PC-9 (cell line): ENCODE data around the gene MCAT. TPM values are rescaled to one million over a fixed set of nuclear protein-coding genes. Genes with fewer than 3 reads are reported as not detected.

Source experiments
- Bru-seq: library from RNA; stranded (reverse); fragments of 400-500 nt; gene quantifications from one replicate; lab custom pipeline; 2021; lab: Mats Ljungman, UMichigan
- BruChase-seq, 2 experiments: library from RNA; stranded (reverse); fragments of 400-500 nt; gene quantifications; one replicate each; lab custom pipeline; 2021; lab: Mats Ljungman, UMichigan
- BruUV-seq: library from RNA; stranded (reverse); fragments of 400-500 nt; replicated peaks from 2 replicates; lab custom pipeline; 2021; lab: Mats Ljungman, UMichigan
- CTCF ChIA-PET: fragments of 300-600 bp; sonication (Branson Sonifier 250); formaldehyde crosslinking; loops from one replicate; lab custom pipeline; 2022; ENCODE audit warnings: antibody characterized with exemption; lab: Charles Lee
- POLR2A ChIA-PET: fragments of 300-600 bp; sonication (Branson Sonifier 250); formaldehyde crosslinking; loops from one replicate; lab custom pipeline; 2022; ENCODE audit warnings: antibody characterized with exemption; ENCODE audit not compliant: unreplicated experiment; lab: Charles Lee
- DNase-seq, 2 experiments: peaks; one replicate each; pipeline versions ENCODE4 v3.0.0 to v3.0.0-alpha.2; 2015 to 2022; ENCODE audit warnings: mixed read lengths in 1 of 2
- H2AFZ ChIP-seq: fragments of 200-600 bp; sonication (generic); 2 replicates; pipeline ENCODE4 v1.8.1; 2017; ENCODE audit warnings: antibody characterized with exemption
- H3F3A ChIP-seq: fragments of 200-600 bp; sonication (generic); 2 replicates; pipeline ENCODE4 v1.8.1; 2017; ENCODE audit warnings: antibody characterized with exemption, mild to moderate bottlenecking, low read depth; ENCODE audit not compliant: insufficient read depth
- H3K27ac ChIP-seq: fragments of 200-600 bp; sonication (generic); 2 replicates; pipeline ENCODE4 v1.6.1; 2016; ENCODE audit warnings: mixed run types
- H3K27me3 ChIP-seq: fragments of 200-600 bp; sonication (generic); 2 replicates; pipeline ENCODE4 v1.6.1; 2016; ENCODE audit warnings: low read depth, mixed run types; ENCODE audit not compliant: insufficient read depth
- H3K36me3 ChIP-seq: fragments of 200-600 bp; sonication (generic); 2 replicates; pipeline ENCODE4 v1.6.1; 2016; ENCODE audit warnings: low read depth, mixed run types
- H3K4me1 ChIP-seq: fragments of 200-600 bp; sonication (generic); replicated peaks from 2 replicates; pipeline ENCODE4 v1.6.1; 2016; ENCODE audit warnings: mixed run types; ENCODE audit not compliant: insufficient read depth
- H3K4me2 ChIP-seq: fragments of 200-600 bp; sonication (generic); 2 replicates; pipeline ENCODE4 v1.6.1; 2017; ENCODE audit warnings: mixed run types
- H3K4me3 ChIP-seq: fragments of 200-600 bp; sonication (generic); 2 replicates; pipeline ENCODE4 v1.6.1; 2016; ENCODE audit warnings: mixed run types
- H3K79me2 ChIP-seq: fragments of 200-600 bp; sonication (generic); 2 replicates; pipeline ENCODE4 v1.6.1; 2017; ENCODE audit warnings: low read depth, mixed run types
- H3K9me2 ChIP-seq: fragments of 200-600 bp; sonication (generic); 2 replicates; pipeline ENCODE4 v1.8.1; 2017; ENCODE audit warnings: mild to moderate bottlenecking; ENCODE audit not compliant: insufficient read depth
- H3K9me3 ChIP-seq: fragments of 200-600 bp; sonication (generic); 2 replicates; pipeline ENCODE4 v1.8.1; 2016; ENCODE audit warnings: low read depth; ENCODE audit not compliant: insufficient read depth
- H4K20me1 ChIP-seq: fragments of 200-600 bp; sonication (generic); 2 replicates; pipeline ENCODE4 v1.8.1; 2017; ENCODE audit not compliant: insufficient read depth
- CTCF ChIP-seq: fragments of 200-600 bp; sonication (generic); conservative IDR thresholded peaks from 2 replicates; pipeline ENCODE4 v1.6.1; 2017; ENCODE audit warnings: mixed run types, antibody characterized with exemption, mild to moderate bottlenecking, moderate library complexity
- EZH2 ChIP-seq: fragments of 200-600 bp; sonication (generic); IDR thresholded peaks from 2 replicates; pipeline ENCODE4 v1.8.0; 2017; ENCODE audit warnings: antibody characterized with exemption, low read depth
- intact Hi-C: fragments of 100-400 bp; cut with micrococcal nuclease; formaldehyde crosslinking; loops from one replicate; pipeline ENCODE4 v1.10.0; 2022; ENCODE audit not compliant: unreplicated experiment
- long read RNA-seq: library from polyadenylated mRNA; stranded (forward); transcript quantifications from one replicate; pipeline ENCODE4 v2.0.0, GENCODE V29; 2022
- total RNA-seq: library from RNA; stranded (reverse); gene quantifications from 2 replicates; pipeline ENCODE4 v1.2.3, GENCODE V29; 2021

The MCAT gene
- 31.4 and 35.5 TPM in 2 replicates for total RNA-seq
- Bru-seq, nascent RNA = percentile 68 among the genes with signal in this experiment
- BruChase-seq, experiment 1, labeled RNA remaining after a 2-hour chase = percentile 64 among the genes with signal in this experiment
- percentile 77 among the genes with signal in this experiment for BruChase-seq, experiment 2, labeled RNA remaining after a 6-hour chase
- long read RNA-seq, transcript MCAT-202 (3 exons, 1,134 nt) = minor isoform, 9 of 68 reads
- long read RNA-seq, transcript MCAT-201 (4 exons, 2,056 nt) = major isoform, 48 of 68 reads
- long read RNA-seq, partial matches to known transcripts = 1 of 68 reads
- long read RNA-seq, other reads (novel, unspliced or antisense) = 10 of 68 reads

DNA sequence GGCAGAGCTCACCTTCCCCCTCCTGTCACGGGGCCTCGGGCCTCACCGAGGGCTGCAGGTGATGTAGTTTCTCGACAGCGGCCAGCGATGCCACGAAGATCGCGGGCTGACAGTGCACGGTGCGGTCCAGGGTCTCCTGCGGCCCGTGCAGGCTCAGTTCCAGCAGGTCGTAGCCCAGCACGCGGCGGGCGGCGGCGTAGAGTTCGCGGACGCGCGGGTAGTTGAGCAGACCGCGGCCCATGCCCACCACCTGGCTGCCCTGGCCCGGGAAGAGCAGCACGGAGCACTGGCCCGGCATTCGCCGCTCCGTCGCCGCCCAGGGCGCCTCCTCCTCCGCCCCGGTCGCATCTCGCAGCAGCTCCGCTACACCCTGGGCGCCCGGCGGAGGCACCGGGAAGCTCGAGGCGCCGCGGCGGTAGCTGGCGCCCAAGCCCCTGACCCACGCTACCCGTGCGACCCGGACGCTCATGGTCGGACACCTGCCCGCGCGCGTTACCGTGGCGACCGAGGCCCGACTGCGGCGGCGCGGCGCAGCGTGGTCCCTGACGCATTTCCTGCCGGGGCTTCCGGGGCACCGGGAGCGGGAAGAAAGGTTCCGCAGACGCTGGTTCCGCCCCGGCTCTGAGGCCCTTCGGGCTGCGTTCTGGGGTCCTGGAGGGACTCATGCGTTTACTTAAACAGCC, at the start of gene MCAT:
MCAT (minus strand) TSS at position 519 of the 683 bp plus-strand sequence; CDS start at position 469, 50 bp downstream.
- Histone ChIP-seq H3K4me3 (peak within 1 kb of the TSS; percentile 82), H3K9me2 (no peaks in the 10 kb centered on the region), H3K36me3 (peaks cover 25% of the 10 kb centered on the region), H3K9me3 (no peaks in the 10 kb centered on the region), H2AFZ (peak within 1 kb of the TSS; percentile 93), H3K27ac (peak within 1 kb of the TSS; percentile 35), H3K4me2 (peak within 1 kb of the TSS; percentile 80), H3F3A (peaks cover 17% of the 10 kb centered on the region), H3K4me1 (peaks cover 19% of the 10 kb centered on the region), H3K27me3 (no peaks in the 10 kb centered on the region), H3K79me2 (peaks cover 43% of the 10 kb centered on the region), H4K20me1 (peaks cover 9% of the 10 kb centered on the region; the same call in 1 of the 2 replicates)
- TF ChIP-seq CTCF (no peak), EZH2 (no peak)
- intact Hi-C loops = no loop called here
- ChIA-PET CTCF (no interaction called here), POLR2A (no interaction called here)
- TSS peak; percentile 28 for BruUV-seq
- DNase-seq = peak; percentile 67 to 78

GRCh38 chr22:43191831-43192230, 48.6 kb upstream of the MCAT start:
- peaks cover 6% of the 10 kb centered on the region; the same call in 1 of the 2 replicates for H3K4me1 ChIP-seq
- BruUV-seq = no TSS peak
- H3K9me3 ChIP-seq = no peaks in the 10 kb centered on the region
- no peaks in the 10 kb centered on the region for H3K79me2 ChIP-seq
- H3K9me2 ChIP-seq = no peaks in the 10 kb centered on the region
- no peak overlapping the region for H2AFZ ChIP-seq
- H3K27me3 ChIP-seq = no peaks in the 10 kb centered on the region
- intact Hi-C loops = no loop called here
- TF ChIP-seq EZH2 = no peak
- no peak for TF ChIP-seq CTCF
- H4K20me1 ChIP-seq = no peaks in the 10 kb centered on the region
- H3K36me3 ChIP-seq = no peaks in the 10 kb centered on the region
- peaks cover 19% of the 10 kb centered on the region for H3F3A ChIP-seq
- no peak for DNase-seq
- no peak overlapping the region for H3K4me3 ChIP-seq
- POLR2A ChIA-PET = no interaction called here
- no peak overlapping the region for H3K4me2 ChIP-seq
- no peak overlapping the region for H3K27ac ChIP-seq
- CTCF ChIA-PET = no interaction called here

GRCh38 chr22:43188829-43189545, 45.8 kb upstream of the MCAT start:
- peaks cover 24% of the 10 kb centered on the region for H3K79me2 ChIP-seq
- H3F3A ChIP-seq = peaks cover 35% of the 10 kb centered on the region
- intact Hi-C loops = loop anchor here (5.0 kb wide), 1 partner anchor 37 kb away; the partner anchor contains the start of gene TSPO
- no peaks in the 10 kb centered on the region for H3K9me2 ChIP-seq
- H3K36me3 ChIP-seq = no peaks in the 10 kb centered on the region
- H2AFZ ChIP-seq = no peak overlapping the region
- no peak for DNase-seq
- TF ChIP-seq EZH2 = no peak
- TF ChIP-seq CTCF = no peak
- CTCF ChIA-PET = interaction anchor here (0.7 kb wide), 1 partner anchor 23 kb away, joined by 3 read pairs; no protein-coding TSS in a partner anchor
- H4K20me1 ChIP-seq = no peaks in the 10 kb centered on the region
- H3K27me3 ChIP-seq = no peaks in the 10 kb centered on the region
- POLR2A ChIA-PET = no interaction called here
- no peak overlapping the region for H3K27ac ChIP-seq
- H3K4me1 ChIP-seq = peaks cover 25% of the 10 kb centered on the region
- H3K9me3 ChIP-seq = no peaks in the 10 kb centered on the region
- no TSS peak for BruUV-seq
- H3K4me3 ChIP-seq = no peak overlapping the region
- peak overlapping the region; percentile 87; the same call in 1 of the 2 replicates for H3K4me2 ChIP-seq
